Sigmoid colon (tissue), 7 donors: ENCODE results near the gene RAB6B. TPM values are rescaled to one million over a fixed set of nuclear protein-coding genes. Genes with fewer than 3 reads are reported as not detected.

Experiments used
- DNase-seq: peaks from one replicate; pipeline ENCODE4 v3.0.0-alpha.2; 2019
- H3K27ac ChIP-seq, 4 donors: fragments of 200-600 bp; sonication (generic); one replicate each; pipeline ENCODE4 v1.5.1; 2016 to 2019; ENCODE audit warnings: mild to moderate bottlenecking in 1 of 4
- H3K27me3 ChIP-seq, 3 donors: fragments of 200-600 bp; sonication (generic); one replicate each; pipeline ENCODE4 v1.5.1; 2019; ENCODE audit warnings: mild to moderate bottlenecking in 1 of 3
- H3K36me3 ChIP-seq, 4 donors: fragments of 200-600 bp; sonication (generic); one replicate each; pipeline ENCODE4 v1.5.1; 2016 to 2019
- H3K4me1 ChIP-seq, 4 donors: fragments of 200-600 bp; sonication (generic); one replicate each; pipeline ENCODE4 v1.5.1; 2017 to 2019
- H3K4me3 ChIP-seq, 4 donors: fragments of 200-600 bp; sonication (generic); one replicate each; pipeline ENCODE4 v1.5.1; 2017 to 2019; ENCODE audit warnings: mild to moderate bottlenecking in 2 of 4, moderate library complexity in 1 of 4
- H3K9me3 ChIP-seq, 4 donors: fragments of 200-600 bp in 3 of 4; sonication (generic) in 3 of 4; one replicate each; pipeline versions ENCODE4 v1.5.1 to v1.6.1; 2013 to 2019
- CTCF ChIP-seq, 4 experiments: fragments of 450-650 bp in 3 of 4; fragments of 200-600 bp in 1 of 4; IDR thresholded peaks; one replicate each; pipeline ENCODE4 v1.5.1; 2016 to 2019; ENCODE audit warnings: antibody characterized with exemption in 4 of 4, mild to moderate bottlenecking in 3 of 4, moderate library complexity in 2 of 4
- EP300 ChIP-seq, 4 donors: sonication (generic); formaldehyde crosslinking; IDR thresholded peaks; one replicate each; pipeline ENCODE4 v1.6.1; 2017; ENCODE audit warnings: antibody characterized with exemption in 4 of 4
- POLR2A ChIP-seq, 2 donors: fragments of 450-650 bp; IDR thresholded peaks; one replicate each; pipeline ENCODE4 v1.6.1; 2016; ENCODE audit warnings: antibody characterized with exemption in 2 of 2, mild to moderate bottlenecking in 2 of 2, moderate library complexity in 2 of 2
- POLR2AphosphoS5 ChIP-seq, 4 donors: sonication (generic); formaldehyde crosslinking; IDR thresholded peaks; one replicate each; pipeline ENCODE4 v1.6.1; 2017; ENCODE audit warnings: antibody characterized with exemption in 4 of 4
- WGBS, 2 donors: extraction: QIAGEN DNeasy Blood & Tissue Kit; methylation state at CpG; one replicate each; pipeline ENCODE4 v1.1.7; 2013; 5-methylcytosine and 5-hydroxymethylcytosine counted together
- intact Hi-C: fragments of 100-400 bp; cut with DNase I; formaldehyde crosslinking; loops from one replicate; pipeline ENCODE4 v1.15.1; 2023
- polyA plus RNA-seq, 3 donors: library from polyadenylated mRNA; stranded (reverse); fragments of 200-250 nt; gene quantifications; one replicate each; pipeline ENCODE4 v1.2.3, GENCODE V29; 2013
- total RNA-seq, 4 donors: library from RNA; depleted of rRNA; stranded (reverse); fragments of >200 nt; gene quantifications; one replicate each; pipeline ENCODE4 v1.1.0, GENCODE V29; 2016
- donor health status: healthy with polysubstance abuse.
- donor health status: Bipolar disorder and iron deficiency.
- donor health status: healthy.

Gene RAB6B
- total and polyA plus RNA-seq, 7 donors, result 0.60 to 19.7 (median 5.2) TPM

- H3K27me3 ChIP-seq, result no peaks in the 10 kb centered on the region
- no peak for DNase-seq
- 75 to 81% methylated on average over 6 of the region's 6 CpGs for WGBS, 2 donors
- intact Hi-C loops, result no loop called here
- H3K9me3 ChIP-seq, result no peaks in the 10 kb centered on the region
- no peak overlapping the region for H3K4me3 ChIP-seq
- H3K4me1 ChIP-seq, result no peaks in the 10 kb centered on the region
- no peak overlapping the region for H3K27ac ChIP-seq
- TF ChIP-seq EP300 (IDR thresholded peaks at IDR 0.05) (no peak), POLR2A (IDR thresholded peaks at IDR 0.05) (no peak), CTCF (IDR thresholded peaks at IDR 0.05) (no peak), POLR2AphosphoS5 (IDR thresholded peaks at IDR 0.05) (no peak)
- peaks cover 0 to 23% (median 3%) of the 10 kb centered on the region in 4 donors for H3K36me3 ChIP-seq
Measured at GRCh38 chr3:133836497-133837158, 59.1 kb downstream of the RAB6B start.

- TF ChIP-seq POLR2AphosphoS5 (IDR thresholded peaks at IDR 0.05), result no peak
- no peak for TF ChIP-seq POLR2A (IDR thresholded peaks at IDR 0.05)
- TF ChIP-seq EP300 (IDR thresholded peaks at IDR 0.05), result no peak
- TF ChIP-seq CTCF (IDR thresholded peaks at IDR 0.05), result no peak
- DNase-seq, result no peak
- intact Hi-C loops, result no loop called here
- 77 to 93% methylated on average over 4 of the region's 4 CpGs for WGBS, 2 donors
- no peak overlapping the region for H3K27ac ChIP-seq
- peaks cover 0 to 25% (median 3%) of the 10 kb centered on the region in 4 donors for H3K36me3 ChIP-seq
- no peaks in the 10 kb centered on the region for H3K4me1 ChIP-seq
- no peaks in the 10 kb centered on the region for H3K27me3 ChIP-seq
- H3K4me3 ChIP-seq, result no peak overlapping the region
- no peaks in the 10 kb centered on the region for H3K9me3 ChIP-seq
Measured at GRCh38 chr3:133835961-133836360, 59.7 kb downstream of the RAB6B start.

GRCh38 chr3:133835418-133835743, 60.3 kb downstream of the RAB6B start:
- DNase-seq, result no peak
- 91 to 92% methylated on average over 3 of the region's 3 CpGs for WGBS, 2 donors
- intact Hi-C loops, result no loop called here
- no peaks in the 10 kb centered on the region for H3K9me3 ChIP-seq
- no peak overlapping the region for H3K4me3 ChIP-seq
- H3K27ac ChIP-seq, result no peak overlapping the region
- H3K4me1 ChIP-seq, result no peaks in the 10 kb centered on the region
- H3K27me3 ChIP-seq, result no peaks in the 10 kb centered on the region
- peaks cover 0 to 25% (median 3%) of the 10 kb centered on the region in 4 donors for H3K36me3 ChIP-seq
- no peak for TF ChIP-seq POLR2A (IDR thresholded peaks at IDR 0.05)
- TF ChIP-seq CTCF (IDR thresholded peaks at IDR 0.05), result no peak
- TF ChIP-seq EP300 (IDR thresholded peaks at IDR 0.05), result no peak
- no peak for TF ChIP-seq POLR2AphosphoS5 (IDR thresholded peaks at IDR 0.05)

GRCh38 chr3:133834621-133835417, 60.9 kb downstream of the RAB6B start:
- H3K4me1 ChIP-seq, result no peaks in the 10 kb centered on the region
- H3K36me3 ChIP-seq, result peaks cover 0 to 25% (median 3%) of the 10 kb centered on the region in 4 donors
- H3K9me3 ChIP-seq, result no peaks in the 10 kb centered on the region
- H3K4me3 ChIP-seq, result no peak overlapping the region
- intact Hi-C loops, result no loop called here
- no peak overlapping the region for H3K27ac ChIP-seq
- TF ChIP-seq CTCF (IDR thresholded peaks at IDR 0.05) (no peak), POLR2A (IDR thresholded peaks at IDR 0.05) (no peak), EP300 (IDR thresholded peaks at IDR 0.05) (no peak), POLR2AphosphoS5 (IDR thresholded peaks at IDR 0.05) (no peak)
- WGBS, 2 donors, result 92 to 93% methylated on average over 14 of the region's 14 CpGs
- DNase-seq, result no peak
- no peaks in the 10 kb centered on the region for H3K27me3 ChIP-seq
